K562 (cell line): ENCODE data around the gene GANAB. TPM values are rescaled to one million over a fixed set of nuclear protein-coding genes. Genes with fewer than 3 reads are reported as not detected.
A peak's percentile ranks its signal among the peaks of the same experiment; 100 is the strongest.

Source experiments
- E2F1 ChIP-seq: sonication (generic); formaldehyde crosslinking; IDR thresholded peaks from 2 replicates; pipeline ENCODE4 v1.8.1; 2023; ENCODE audit warnings: mild to moderate bottlenecking, missing genetic modification reagents, moderate library complexity
- FOXJ3 ChIP-seq: sonication (generic); formaldehyde crosslinking; IDR thresholded peaks from 2 replicates; pipeline ENCODE4 v1.4.0; 2020; ENCODE audit warnings: mild to moderate bottlenecking, missing genetic modification reagents
- HNRNPL ChIP-seq: fragments of 200-400 bp; formaldehyde crosslinking; IDR thresholded peaks from 2 replicates; pipeline ENCODE4 v1.6.1; 2017; ENCODE audit warnings: low read depth, mild to moderate bottlenecking, low read length
- NFYB ChIP-seq: IDR thresholded peaks from 2 replicates; pipeline ENCODE4 v1.6.1; 2011; ENCODE audit warnings: mild to moderate bottlenecking, moderate library complexity; ENCODE audit not compliant: insufficient read length; ENCODE audit errors: extremely low read depth
- SMARCA4 ChIP-seq: fragments of 450-650 bp; IDR thresholded peaks from 2 replicates; pipeline ENCODE4 v1.6.1; 2016
- SMC3 ChIP-seq: conservative IDR thresholded peaks from 2 replicates; pipeline ENCODE4 v1.6.1; 2011; ENCODE audit warnings: low read depth, low read length, improper control_type of control experiment; ENCODE audit not compliant: insufficient read depth
- TAF1 ChIP-seq: IDR thresholded peaks from 2 replicates; pipeline ENCODE4 v1.6.1; 2011; ENCODE audit warnings: mild to moderate bottlenecking, low read length, moderate library complexity; ENCODE audit not compliant: insufficient read depth, control insufficient read depth, severe bottlenecking; ENCODE audit errors: extremely low read depth
- TBP ChIP-seq: optimal IDR thresholded peaks from 2 replicates; pipeline ENCODE3; 2011; ENCODE audit warnings: low read depth, low read length, improper control_type of control experiment
- TFAP4 ChIP-seq: sonication (generic); formaldehyde crosslinking; IDR thresholded peaks from 2 replicates; pipeline ENCODE4 v1.8.0; 2022; ENCODE audit warnings: missing genetic modification reagents, mild to moderate bottlenecking, moderate library complexity, borderline replicate concordance
- ZBTB1 ChIP-seq: sonication (generic); formaldehyde crosslinking; IDR thresholded peaks from 2 replicates; pipeline ENCODE4 v1.8.1; 2023; ENCODE audit warnings: missing genetic modification reagents, low read depth, mild to moderate bottlenecking, borderline replicate concordance
- ZBTB8A ChIP-seq: fragments of 450-650 bp; IDR thresholded peaks from 2 replicates; pipeline ENCODE4 v1.6.1; 2018; ENCODE audit warnings: mild to moderate bottlenecking, moderate library complexity; ENCODE audit not compliant: partially characterized antibody
- ZNF174 ChIP-seq: fragments of 250-450 bp; sonication (Bioruptor Pico); IDR thresholded peaks from 2 replicates; pipeline ENCODE4 v1.4.0; 2020; ENCODE audit warnings: mild to moderate bottlenecking
- ZNF316 ChIP-seq: fragments of 450-650 bp; IDR thresholded peaks from 2 replicates; pipeline ENCODE4 v1.6.1; 2016
- ZNF445 ChIP-seq: fragments of 250-450 bp; sonication (Bioruptor Pico); IDR thresholded peaks from 2 replicates; pipeline ENCODE4 v1.4.0; 2020; ENCODE audit warnings: low read depth, mild to moderate bottlenecking, moderate library complexity
- polyA plus RNA-seq, 8 experiments: library from polyadenylated mRNA; depleted of rRNA in 4 of 8; stranded (reverse) in 5 of 8; unstranded in 3 of 8; fragments of >200 nt; fragmentation: Nextera tagmentation in 2 of 8; fragmentation: Illumina TruSeq in 1 of 8; extraction: Ambion mirVana in 2 of 8; extraction: Trizol in 1 of 8; gene quantifications; 2 replicates each; pipeline versions ENCODE4 v1.2.1 to v1.2.3, GENCODE V29; 2011 to 2014; ENCODE audit warnings: inconsistent platforms in 1 of 8, missing spikeins in 1 of 8
- total RNA-seq, 7 experiments: library from RNA; depleted of rRNA in 6 of 7; stranded (reverse); fragments of >200 nt in 6 of 7; fragmentation: Illumina TruSeq in 2 of 7; extraction: Trizol in 2 of 7; gene quantifications; 2 replicates each; pipeline versions ENCODE4 v1.2.1 to v1.2.3, GENCODE V29; 2011 to 2021; ENCODE audit warnings: low replicate concordance in 1 of 7
- TF ChIP-seq, protein P1 (sequence below): fragments of 450-650 bp; IDR thresholded peaks from 2 replicates; pipeline ENCODE4 v1.7.0; 2016; ENCODE audit warnings: borderline replicate concordance
- TF ChIP-seq, protein P2 (sequence below), 2 experiments: fragments of 450-650 bp in 1 of 2; sonication (generic) in 1 of 2; formaldehyde crosslinking in 1 of 2; IDR thresholded peaks in 1 of 2; conservative IDR thresholded peaks in 1 of 2; 2 replicates each; pipeline versions ENCODE4 v1.6.1 to v1.8.1; 2016 to 2023; ENCODE audit warnings: mild to moderate bottlenecking in 2 of 2, moderate library complexity in 2 of 2, inconsistent platforms in 1 of 2, missing genetic modification reagents in 1 of 2
- TF ChIP-seq, protein P3 (sequence below): fragments of 450-650 bp; IDR thresholded peaks from 2 replicates; pipeline ENCODE4 v1.6.1; 2018; ENCODE audit not compliant: partially characterized antibody
- TF ChIP-seq, protein P4 (sequence below): sonication (generic); formaldehyde crosslinking; IDR thresholded peaks from 2 replicates; pipeline ENCODE4 v1.8.0; 2022; ENCODE audit warnings: mild to moderate bottlenecking, low read depth, missing genetic modification reagents

GANAB gene
- total and polyA plus RNA-seq, 9 of the 15 experiments (the other 6 are each of a cell fraction or from before 2014, with no cell fraction given), result 6.5 to 284 (median 161) TPM

DNA sequence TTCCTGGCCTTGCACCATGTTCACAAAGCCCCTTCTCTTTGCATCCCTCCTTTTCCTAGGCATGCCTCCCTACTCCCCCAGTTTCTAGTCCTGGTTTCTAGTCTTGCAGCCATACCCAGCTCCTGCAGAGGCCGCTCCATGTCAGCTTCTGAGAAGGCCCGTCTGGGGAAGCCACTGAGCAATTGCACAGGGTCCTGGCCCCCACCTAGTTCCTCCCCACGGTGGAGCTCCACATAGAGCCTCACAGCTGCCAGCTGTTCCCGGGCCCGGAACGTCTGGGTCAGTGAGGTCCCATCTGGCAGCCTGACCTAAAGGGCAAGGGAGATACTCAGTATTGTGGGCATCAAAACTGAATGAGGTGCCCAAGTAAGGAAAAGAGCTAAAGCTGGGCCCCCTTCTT is 30.3 kb upstream of the GANAB start (continued):
- TF ChIP-seq, protein P1, sequence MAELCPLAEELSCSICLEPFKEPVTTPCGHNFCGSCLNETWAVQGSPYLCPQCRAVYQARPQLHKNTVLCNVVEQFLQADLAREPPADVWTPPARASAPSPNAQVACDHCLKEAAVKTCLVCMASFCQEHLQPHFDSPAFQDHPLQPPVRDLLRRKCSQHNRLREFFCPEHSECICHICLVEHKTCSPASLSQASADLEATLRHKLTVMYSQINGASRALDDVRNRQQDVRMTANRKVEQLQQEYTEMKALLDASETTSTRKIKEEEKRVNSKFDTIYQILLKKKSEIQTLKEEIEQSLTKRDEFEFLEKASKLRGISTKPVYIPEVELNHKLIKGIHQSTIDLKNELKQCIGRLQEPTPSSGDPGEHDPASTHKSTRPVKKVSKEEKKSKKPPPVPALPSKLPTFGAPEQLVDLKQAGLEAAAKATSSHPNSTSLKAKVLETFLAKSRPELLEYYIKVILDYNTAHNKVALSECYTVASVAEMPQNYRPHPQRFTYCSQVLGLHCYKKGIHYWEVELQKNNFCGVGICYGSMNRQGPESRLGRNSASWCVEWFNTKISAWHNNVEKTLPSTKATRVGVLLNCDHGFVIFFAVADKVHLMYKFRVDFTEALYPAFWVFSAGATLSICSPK, result no peak
- no peak for TF ChIP-seq ZNF316
- TF ChIP-seq SMARCA4, result no peak
- no peak for TF ChIP-seq FOXJ3
- no peak for TF ChIP-seq NFYB
- peak; percentile 52; the same call in 1 of the 2 replicates for TF ChIP-seq TFAP4 (CRISPR knock-in tag)
- TF ChIP-seq, protein P2, sequence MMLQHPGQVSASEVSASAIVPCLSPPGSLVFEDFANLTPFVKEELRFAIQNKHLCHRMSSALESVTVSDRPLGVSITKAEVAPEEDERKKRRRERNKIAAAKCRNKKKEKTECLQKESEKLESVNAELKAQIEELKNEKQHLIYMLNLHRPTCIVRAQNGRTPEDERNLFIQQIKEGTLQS (IDR thresholded peaks at IDR 0.05), result no peak
- TF ChIP-seq, protein P2 (CRISPR knock-in tag; conservative IDR thresholded peaks at IDR 0.05), result no peak
- TF ChIP-seq, protein P3, sequence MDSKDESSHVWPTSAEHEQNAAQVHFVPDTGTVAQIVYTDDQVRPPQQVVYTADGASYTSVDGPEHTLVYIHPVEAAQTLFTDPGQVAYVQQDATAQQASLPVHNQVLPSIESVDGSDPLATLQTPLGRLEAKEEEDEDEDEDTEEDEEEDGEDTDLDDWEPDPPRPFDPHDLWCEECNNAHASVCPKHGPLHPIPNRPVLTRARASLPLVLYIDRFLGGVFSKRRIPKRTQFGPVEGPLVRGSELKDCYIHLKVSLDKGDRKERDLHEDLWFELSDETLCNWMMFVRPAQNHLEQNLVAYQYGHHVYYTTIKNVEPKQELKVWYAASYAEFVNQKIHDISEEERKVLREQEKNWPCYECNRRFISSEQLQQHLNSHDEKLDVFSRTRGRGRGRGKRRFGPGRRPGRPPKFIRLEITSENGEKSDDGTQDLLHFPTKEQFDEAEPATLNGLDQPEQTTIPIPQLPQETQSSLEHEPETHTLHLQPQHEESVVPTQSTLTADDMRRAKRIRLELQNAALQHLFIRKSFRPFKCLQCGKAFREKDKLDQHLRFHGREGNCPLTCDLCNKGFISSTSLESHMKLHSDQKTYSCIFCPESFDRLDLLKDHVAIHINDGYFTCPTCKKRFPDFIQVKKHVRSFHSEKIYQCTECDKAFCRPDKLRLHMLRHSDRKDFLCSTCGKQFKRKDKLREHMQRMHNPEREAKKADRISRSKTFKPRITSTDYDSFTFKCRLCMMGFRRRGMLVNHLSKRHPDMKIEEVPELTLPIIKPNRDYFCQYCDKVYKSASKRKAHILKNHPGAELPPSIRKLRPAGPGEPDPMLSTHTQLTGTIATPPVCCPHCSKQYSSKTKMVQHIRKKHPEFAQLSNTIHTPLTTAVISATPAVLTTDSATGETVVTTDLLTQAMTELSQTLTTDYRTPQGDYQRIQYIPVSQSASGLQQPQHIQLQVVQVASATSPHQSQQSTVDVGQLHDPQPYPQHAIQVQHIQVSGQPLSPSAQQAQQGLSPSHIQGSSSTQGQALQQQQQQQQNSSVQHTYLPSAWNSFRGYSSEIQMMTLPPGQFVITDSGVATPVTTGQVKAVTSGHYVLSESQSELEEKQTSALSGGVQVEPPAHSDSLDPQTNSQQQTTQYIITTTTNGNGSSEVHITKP, result no peak
- no peak for TF ChIP-seq ZNF445
- TF ChIP-seq E2F1 (CRISPR knock-in tag), result no peak
- TF ChIP-seq ZNF174, result no peak
- TF ChIP-seq, protein P4, sequence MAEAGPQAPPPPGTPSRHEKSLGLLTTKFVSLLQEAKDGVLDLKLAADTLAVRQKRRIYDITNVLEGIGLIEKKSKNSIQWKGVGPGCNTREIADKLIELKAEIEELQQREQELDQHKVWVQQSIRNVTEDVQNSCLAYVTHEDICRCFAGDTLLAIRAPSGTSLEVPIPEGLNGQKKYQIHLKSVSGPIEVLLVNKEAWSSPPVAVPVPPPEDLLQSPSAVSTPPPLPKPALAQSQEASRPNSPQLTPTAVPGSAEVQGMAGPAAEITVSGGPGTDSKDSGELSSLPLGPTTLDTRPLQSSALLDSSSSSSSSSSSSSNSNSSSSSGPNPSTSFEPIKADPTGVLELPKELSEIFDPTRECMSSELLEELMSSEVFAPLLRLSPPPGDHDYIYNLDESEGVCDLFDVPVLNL, result no peak
- TF ChIP-seq SMC3, result 0 out of 2 replicates have a peak, but pooled peaks have one; percentile 7
- no peak for TF ChIP-seq TBP
- no peak for TF ChIP-seq ZBTB8A
- TF ChIP-seq TAF1, result no peak
- no peak for TF ChIP-seq ZBTB1 (CRISPR knock-in tag)
- TF ChIP-seq HNRNPL, result no peak
